Spinal cord (tissue), 10 donors: ENCODE data around the gene CDC42BPB. TPM values are rescaled to one million over a fixed set of nuclear protein-coding genes. Genes with fewer than 3 reads are reported as not detected.

ENCODE experiments used
- DNase-seq, 6 donors: peaks; one replicate each; pipeline versions ENCODE4 v3.0.0 to v3.0.0-alpha.2; 2013 to 2015; ENCODE audit warnings: low spot score in 6 of 6, low read depth in 4 of 6
- H3K27ac ChIP-seq: one replicate; pipeline ENCODE4 v1.5.1; 2013; ENCODE audit warnings: low read depth, low read length, control low read depth
- H3K27me3 ChIP-seq: one replicate; pipeline ENCODE4 v1.6.1; 2013; ENCODE audit warnings: low read length; ENCODE audit not compliant: control insufficient read depth, insufficient read depth
- H3K36me3 ChIP-seq: one replicate; pipeline ENCODE4 v1.6.1; 2013; ENCODE audit warnings: low read length; ENCODE audit not compliant: control insufficient read depth, insufficient read depth
- H3K4me1 ChIP-seq: one replicate; pipeline ENCODE4 v1.6.1; 2013; ENCODE audit warnings: low read length; ENCODE audit not compliant: control insufficient read depth, insufficient read depth
- H3K4me3 ChIP-seq: one replicate; pipeline ENCODE4 v1.5.1; 2013; ENCODE audit warnings: low read depth, low read length, control low read depth
- H3K9me3 ChIP-seq: one replicate; pipeline ENCODE4 v1.6.1; 2013; ENCODE audit warnings: low read length; ENCODE audit not compliant: control insufficient read depth, insufficient read depth
- WGBS: methylation state at CpG from one replicate; pipeline ENCODE4 v1.1.5; 2013; ENCODE audit warnings: missing lambda C conversion rate; ENCODE audit not compliant: insufficient coverage; 5-methylcytosine and 5-hydroxymethylcytosine counted together
- polyA plus RNA-seq, 2 donors: library from polyadenylated mRNA; unstranded; fragments of 120-200 nt; gene quantifications; one replicate each; pipeline ENCODE4 v1.2.1, GENCODE V29; 2013; ENCODE audit not compliant: insufficient read length in 2 of 2
- total RNA-seq, 2 donors: library from RNA; depleted of rRNA in 1 of 2; stranded (reverse); fragments of 120-200 nt in 1 of 2; fragments of >200 nt in 1 of 2; gene quantifications; one replicate each; pipeline versions ENCODE4 v1.2.3 to v1.2.4, GENCODE V29; 2013 to 2014
- donor health status: healthy.

The CDC42BPB gene
- total and polyA plus RNA-seq, 4 donors, result 69.0 to 115 (median 96.3) TPM

DNA sequence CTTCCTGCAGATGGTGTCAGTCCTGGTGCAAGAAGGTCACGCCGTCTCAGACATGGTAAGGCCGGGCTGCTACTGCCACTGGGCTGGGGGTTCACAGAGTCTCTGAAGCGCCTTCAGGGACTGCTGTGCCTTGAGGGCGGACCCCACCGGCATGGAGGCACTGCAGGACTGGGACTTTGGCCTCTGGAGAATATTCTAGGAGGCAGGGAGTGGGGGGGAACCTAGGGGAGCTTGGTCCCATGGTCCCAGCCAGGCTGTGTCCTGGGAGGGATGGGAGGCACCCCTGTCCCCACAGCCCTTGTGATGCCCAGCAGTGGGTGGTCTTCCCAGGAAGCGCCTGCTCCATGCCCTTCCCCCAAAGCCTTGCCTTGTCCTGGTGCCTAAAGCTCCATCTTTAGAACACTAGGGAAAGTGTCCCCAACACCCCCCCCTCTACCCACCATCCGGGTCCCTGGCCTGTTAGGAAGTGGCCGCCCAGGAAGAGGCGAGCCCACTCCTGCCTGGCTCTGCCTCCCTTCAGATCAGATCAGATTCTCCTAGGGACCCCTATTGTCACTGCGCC is 133.3 kb downstream of the CDC42BPB start:
- H3K27me3 ChIP-seq, result peaks cover 63% of the 10 kb centered on the region

DNA sequence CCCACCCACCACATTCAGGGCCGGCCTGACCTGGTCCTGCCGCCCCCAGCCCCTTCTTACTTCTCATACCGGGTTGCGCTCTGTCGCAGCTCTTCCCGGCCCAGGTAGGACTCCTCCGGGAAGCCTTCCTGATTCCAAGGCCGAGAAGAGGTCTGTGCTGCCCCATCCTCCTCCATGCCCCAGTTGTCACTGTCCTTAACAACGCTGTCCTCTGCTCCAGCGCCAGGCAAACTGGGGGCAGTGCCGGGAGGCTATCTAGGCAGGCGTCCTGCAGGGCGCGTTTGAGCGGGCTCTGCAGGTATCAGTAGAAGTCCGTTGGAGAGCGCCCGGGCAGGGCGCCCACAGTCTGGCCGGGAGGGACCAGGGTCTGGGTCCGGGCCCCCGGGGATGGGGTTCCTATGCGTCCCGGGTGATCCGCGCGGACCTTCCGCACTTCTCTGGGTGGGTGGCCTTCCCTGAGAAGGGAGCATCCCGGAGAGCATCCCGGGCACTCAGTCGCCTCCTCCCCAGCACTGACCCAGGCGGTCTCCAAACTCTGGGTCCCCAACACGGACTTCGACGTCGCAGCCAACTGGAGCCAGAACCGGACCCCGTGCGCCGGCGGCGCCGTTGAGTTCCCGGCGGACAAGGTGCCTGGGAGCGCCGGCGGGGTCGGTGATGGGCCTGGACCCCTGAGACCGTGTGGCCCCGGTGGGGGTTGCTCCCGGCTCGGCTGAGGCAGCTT is 134.0 kb downstream of the CDC42BPB start:
- Histone ChIP-seq H3K4me3 (peak overlapping the region; percentile 16), H3K4me1 (peaks cover 23% of the 10 kb centered on the region), H3K27me3 (peaks cover 57% of the 10 kb centered on the region), H3K36me3 (peaks cover 2% of the 10 kb centered on the region), H3K9me3 (no peaks in the 10 kb centered on the region), H3K27ac (no peak overlapping the region)
- 4% methylated on average over 53 of the region's 53 CpGs for WGBS
- no peak for DNase-seq

More for the DNA sequence above, 133.3 kb downstream of the CDC42BPB start:
- no peaks in the 10 kb centered on the region for H3K9me3 ChIP-seq
- peaks cover 2% of the 10 kb centered on the region for H3K36me3 ChIP-seq
- H3K4me1 ChIP-seq, result peaks cover 30% of the 10 kb centered on the region
- H3K4me3 ChIP-seq, result no peak overlapping the region
- no peak for DNase-seq
- no peak overlapping the region for H3K27ac ChIP-seq
- WGBS, result 47% methylated on average over 11 of the region's 11 CpGs

- Histone ChIP-seq H3K27ac (no peak within 1 kb of the TSS), H3K9me3 (no peaks in the 10 kb centered on the region), H3K27me3 (peaks cover 50% of the 10 kb centered on the region), H3K4me3 (peak within 1 kb of the TSS; percentile 16), H3K36me3 (peaks cover 2% of the 10 kb centered on the region), H3K4me1 (peaks cover 19% of the 10 kb centered on the region)
- DNase-seq, result no peak
- 4% methylated on average over 55 of the region's 56 CpGs for WGBS
These were observed 134.7 kb downstream of the CDC42BPB start, which contains the start of gene AMN for GRCh38 chr14:102922490-102923200. Gene AMN (plus strand): TSS chr14:102922663. CDS start chr14:102922689, 26 bp downstream.

- peaks cover 5% of the 10 kb centered on the region for H3K36me3 ChIP-seq
- H3K27ac ChIP-seq, result no peak overlapping the region
- 92% methylated on average over 1 of the region's 1 CpG for WGBS
- peaks cover 19% of the 10 kb centered on the region for H3K4me1 ChIP-seq
- no peak overlapping the region for H3K4me3 ChIP-seq
- H3K9me3 ChIP-seq, result no peaks in the 10 kb centered on the region
- H3K27me3 ChIP-seq, result peaks cover 40% of the 10 kb centered on the region
- DNase-seq, result no peak
These were observed 136.4 kb downstream of the CDC42BPB start for GRCh38 chr14:102920998-102921304.

GRCh38 chr14:102920273-102920997 is 136.9 kb downstream of the CDC42BPB start:
- Histone ChIP-seq H3K4me3 (no peak overlapping the region), H3K4me1 (peaks cover 19% of the 10 kb centered on the region), H3K27ac (no peak overlapping the region), H3K36me3 (peaks cover 7% of the 10 kb centered on the region), H3K27me3 (peaks cover 35% of the 10 kb centered on the region), H3K9me3 (no peaks in the 10 kb centered on the region)
- WGBS, result 93% methylated on average over 5 of the region's 5 CpGs
- no peak for DNase-seq

GRCh38 chr14:102918438-102918837 is 138.9 kb downstream of the CDC42BPB start:
- 55% methylated on average over 2 of the region's 2 CpGs for WGBS
- no peaks in the 10 kb centered on the region for H3K9me3 ChIP-seq

GRCh38 chr14:102917469-102918211 is 139.7 kb downstream of the CDC42BPB start:
- DNase-seq, result peak in 2 of 6 donors; percentile 37 to 64
- no peak overlapping the region for H3K4me3 ChIP-seq
- H3K9me3 ChIP-seq, result no peaks in the 10 kb centered on the region
- peaks cover 7% of the 10 kb centered on the region for H3K27me3 ChIP-seq
- H3K36me3 ChIP-seq, result peaks cover 32% of the 10 kb centered on the region
- peaks cover 6% of the 10 kb centered on the region for H3K4me1 ChIP-seq
- no peak overlapping the region for H3K27ac ChIP-seq
- WGBS, result 29% methylated on average over 9 of the region's 12 CpGs

More at GRCh38 chr14:102918438-102918837, 138.9 kb downstream of the CDC42BPB start:
- no peak for DNase-seq
- peaks cover 14% of the 10 kb centered on the region for H3K4me1 ChIP-seq
- no peak overlapping the region for H3K4me3 ChIP-seq
- no peak overlapping the region for H3K27ac ChIP-seq
- peaks cover 15% of the 10 kb centered on the region for H3K27me3 ChIP-seq
- peaks cover 27% of the 10 kb centered on the region for H3K36me3 ChIP-seq

GRCh38 chr14:102917056-102917385 is 140.3 kb downstream of the CDC42BPB start:
- Histone ChIP-seq H3K27me3 (peaks cover under 1% of the 10 kb centered on the region), H3K4me3 (no peak overlapping the region), H3K9me3 (no peaks in the 10 kb centered on the region), H3K27ac (no peak overlapping the region), H3K4me1 (peaks cover 3% of the 10 kb centered on the region), H3K36me3 (peaks cover 39% of the 10 kb centered on the region)
- no peak for DNase-seq
- 96% methylated on average over 6 of the region's 6 CpGs for WGBS
